ENCODE data around the gene TMEM234. TPM values are rescaled to one million over a fixed set of nuclear protein-coding genes. Genes with fewer than 3 reads are reported as not detected.

Gene TMEM234
- polyA plus RNA-seq, 1 donor, result 11.3 TPM

DNA sequence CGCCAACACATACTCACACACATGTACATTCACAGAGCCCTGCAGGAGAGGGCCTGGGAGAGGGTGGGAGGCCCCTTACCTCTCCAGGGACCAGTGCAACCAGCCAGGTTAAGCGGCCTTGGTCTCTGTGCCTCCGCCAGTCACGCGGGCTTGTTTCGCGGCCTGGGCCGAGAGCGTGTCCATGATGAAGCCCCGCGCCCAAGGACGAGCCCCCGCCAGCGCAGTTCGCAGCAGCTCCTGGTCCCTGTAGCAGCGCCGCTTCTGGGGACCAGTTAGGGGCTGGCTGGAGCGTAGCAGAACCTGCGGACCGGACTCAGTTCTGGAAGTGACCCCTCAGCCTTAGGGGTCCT is 17.6 kb upstream of the TMEM234 start:
- DNase-seq, result no peak

DNA sequence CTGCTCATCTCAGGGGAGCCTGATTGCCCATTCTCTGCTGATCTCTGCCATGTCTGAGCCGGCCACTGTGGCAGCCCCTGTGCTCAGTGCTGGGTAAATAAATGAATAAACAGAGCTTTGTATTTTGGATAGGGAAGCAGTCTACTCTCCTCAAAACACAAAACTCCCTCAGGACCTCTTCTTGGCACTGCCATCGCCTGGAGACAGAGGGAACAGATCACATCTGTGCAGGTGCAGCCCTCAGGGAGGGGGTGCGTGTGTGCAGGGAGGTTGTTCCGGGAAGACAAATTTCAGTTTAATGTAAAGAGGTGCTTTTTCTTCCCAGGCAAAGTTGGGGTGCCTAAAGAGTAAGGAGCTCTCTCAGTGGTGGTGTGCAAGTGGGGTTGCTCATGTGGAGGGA is 17.2 kb upstream of the TMEM234 start:
- no peak for DNase-seq

DNA sequence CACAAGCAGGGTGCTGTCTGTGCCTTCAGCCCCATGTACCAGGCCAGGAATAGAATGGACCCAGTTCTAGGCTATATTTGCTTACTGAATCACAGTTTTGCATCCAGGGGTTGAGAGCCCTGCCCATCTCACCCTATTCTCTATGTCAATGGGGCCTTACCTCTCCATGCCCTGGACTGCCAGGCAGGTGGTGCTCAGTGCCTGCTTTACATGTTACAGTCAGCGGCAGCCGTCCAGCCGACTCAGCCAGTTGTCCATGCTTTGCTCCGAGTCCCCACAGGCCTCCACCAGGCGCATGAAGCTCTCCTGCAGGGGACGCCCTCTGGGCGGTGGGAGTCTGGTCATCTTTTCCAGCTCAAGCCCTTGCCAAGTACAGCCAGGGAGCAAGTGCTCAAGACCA is 12.6 kb upstream of the TMEM234 start:
- no peak for DNase-seq

DNA sequence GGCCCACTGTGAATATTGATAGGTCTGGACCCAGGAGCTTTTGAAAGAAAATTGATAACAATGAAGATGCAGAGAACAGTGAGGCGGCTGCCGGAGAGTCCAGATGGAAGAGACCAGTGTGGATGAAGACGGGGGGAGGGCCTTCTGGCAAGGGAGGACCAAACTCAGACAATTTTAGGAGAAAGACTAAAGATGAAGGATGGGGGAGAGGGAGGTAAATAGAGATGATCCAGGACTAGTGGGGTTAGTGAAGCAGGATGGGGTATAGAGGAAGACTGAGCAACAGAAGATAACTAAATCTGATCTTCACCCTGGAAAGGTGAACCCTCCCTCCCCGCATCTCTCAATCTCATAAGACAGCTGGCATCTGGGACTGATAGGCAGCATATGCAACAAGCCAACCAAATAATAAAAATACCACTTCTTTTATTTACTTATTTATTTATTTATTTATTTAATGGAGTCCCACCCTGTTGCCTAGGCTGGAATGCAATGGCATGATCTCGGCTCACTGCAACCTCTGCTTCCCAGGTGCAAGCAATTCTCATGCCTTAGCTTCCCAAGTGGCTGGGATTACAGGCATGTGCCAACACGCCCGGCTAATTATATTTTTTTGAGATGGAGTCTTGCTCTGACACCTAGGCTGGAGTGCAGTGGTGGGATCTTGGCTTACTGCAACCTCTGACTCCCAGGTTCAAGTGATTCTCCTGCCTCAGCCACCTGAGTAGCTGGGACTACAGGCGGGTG is 10.6 kb upstream of the TMEM234 start:
- DNase-seq, result no peak

DNA sequence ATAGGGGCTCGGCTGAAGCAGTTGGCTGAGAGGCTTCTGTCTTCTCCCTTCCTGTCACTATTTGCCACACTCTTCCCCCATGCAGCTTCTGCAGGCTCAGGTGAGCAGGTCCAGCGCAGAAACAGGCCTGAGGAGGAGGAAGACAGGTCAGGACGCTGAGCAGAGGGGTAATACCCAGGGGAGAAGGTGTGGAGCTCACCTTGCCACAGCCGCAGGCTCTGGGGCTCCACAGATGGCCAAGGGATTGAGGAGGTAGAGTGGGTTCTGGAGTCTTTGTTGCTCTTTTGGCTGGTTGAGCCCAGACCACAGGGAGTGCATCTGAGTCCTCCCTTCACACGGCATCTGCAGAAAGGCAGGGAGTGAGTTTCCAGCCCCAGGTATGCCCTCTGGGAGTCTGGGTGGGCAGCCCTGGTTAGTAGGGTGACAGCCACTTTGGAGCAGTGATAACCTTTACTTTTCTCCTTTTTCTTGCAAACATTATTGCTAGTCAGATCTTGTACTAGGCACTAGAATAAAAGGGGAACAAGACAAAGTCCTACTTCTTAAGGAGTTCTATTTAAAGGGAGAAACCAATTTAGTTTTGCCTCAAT is 9.8 kb upstream of the TMEM234 start:
- no peak for DNase-seq

DNA sequence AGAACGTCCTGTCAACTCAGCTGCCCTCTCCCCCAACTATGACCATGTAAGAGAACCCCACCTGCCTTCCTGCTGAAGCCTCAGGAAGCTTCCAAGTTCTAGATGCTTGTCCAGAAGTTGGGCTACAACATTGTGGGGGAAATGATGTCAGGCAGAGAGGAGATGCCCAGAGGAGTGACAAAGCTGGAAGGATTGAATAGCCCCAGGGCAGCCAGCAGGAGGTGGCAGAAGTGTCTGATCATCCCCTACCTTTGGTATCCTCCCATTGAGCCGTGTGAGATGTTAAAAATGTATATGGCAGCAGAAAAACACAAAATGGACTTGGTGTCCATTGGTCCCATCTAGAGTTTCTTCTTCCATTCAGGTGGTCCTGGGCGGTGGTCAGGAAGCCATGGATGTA is 6.6 kb upstream of the TMEM234 start:
- DNase-seq, result no peak

DNA sequence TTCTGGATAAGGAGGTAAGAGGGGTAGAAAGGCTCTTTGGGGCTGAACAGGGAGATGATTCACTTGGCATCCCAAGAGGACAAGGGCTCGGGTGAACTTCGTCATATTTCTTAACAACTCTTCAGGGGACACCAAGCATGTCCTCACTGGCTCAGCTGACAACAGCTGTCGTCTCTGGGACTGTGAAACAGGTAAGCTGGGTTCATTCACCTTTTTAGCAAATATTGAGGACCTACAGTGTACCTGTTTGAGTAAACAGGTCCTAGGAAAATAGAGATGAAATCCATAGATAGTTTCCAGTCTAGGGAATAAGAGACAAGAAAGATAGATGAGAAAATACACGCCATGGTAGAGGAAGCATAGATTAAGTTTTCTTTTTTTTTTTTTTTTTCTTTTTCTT is 2.1 kb upstream of the TMEM234 start:
- DNase-seq, result no peak

DNA sequence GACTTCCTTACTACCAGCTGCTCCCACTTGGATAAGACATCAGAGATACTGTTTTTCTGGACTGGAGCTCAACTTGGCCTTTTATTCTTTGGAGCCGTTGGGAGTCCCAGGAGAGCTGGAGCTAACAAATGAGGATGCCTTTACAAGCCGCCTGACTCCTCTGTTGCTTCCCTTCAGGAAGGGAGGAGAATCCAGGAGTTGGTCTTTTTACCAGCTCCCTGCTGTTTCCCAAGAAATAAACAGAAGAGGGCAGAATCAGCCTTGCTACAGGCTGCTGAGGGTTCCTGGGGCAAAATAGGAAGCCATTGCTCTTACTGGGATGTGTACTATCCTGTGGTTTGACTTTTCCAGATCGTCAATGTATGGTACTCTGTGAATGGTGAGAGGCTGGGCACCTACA is 1.5 kb upstream of the TMEM234 start:
- no peak for DNase-seq

DNA sequence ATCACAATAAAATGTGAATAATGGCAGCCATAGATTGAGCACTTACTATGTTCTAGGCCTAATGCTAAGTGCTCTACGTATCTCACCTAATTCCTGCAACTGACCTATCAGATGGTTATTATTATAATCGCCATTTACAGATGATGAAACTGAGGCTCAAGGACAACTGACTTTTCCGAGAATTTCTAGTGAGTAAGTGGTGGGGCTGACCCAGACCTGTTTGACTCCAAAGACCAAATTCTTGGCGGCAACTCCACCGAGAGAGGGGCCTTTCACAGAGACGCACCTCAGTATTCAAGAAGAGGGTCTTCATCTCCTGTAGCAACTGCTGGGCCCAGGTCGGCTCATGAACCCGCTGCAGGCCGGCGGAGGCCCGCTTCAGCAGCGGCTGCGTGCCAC is 573 bp downstream of the TMEM234 start:
- DNase-seq, result no peak

DNA sequence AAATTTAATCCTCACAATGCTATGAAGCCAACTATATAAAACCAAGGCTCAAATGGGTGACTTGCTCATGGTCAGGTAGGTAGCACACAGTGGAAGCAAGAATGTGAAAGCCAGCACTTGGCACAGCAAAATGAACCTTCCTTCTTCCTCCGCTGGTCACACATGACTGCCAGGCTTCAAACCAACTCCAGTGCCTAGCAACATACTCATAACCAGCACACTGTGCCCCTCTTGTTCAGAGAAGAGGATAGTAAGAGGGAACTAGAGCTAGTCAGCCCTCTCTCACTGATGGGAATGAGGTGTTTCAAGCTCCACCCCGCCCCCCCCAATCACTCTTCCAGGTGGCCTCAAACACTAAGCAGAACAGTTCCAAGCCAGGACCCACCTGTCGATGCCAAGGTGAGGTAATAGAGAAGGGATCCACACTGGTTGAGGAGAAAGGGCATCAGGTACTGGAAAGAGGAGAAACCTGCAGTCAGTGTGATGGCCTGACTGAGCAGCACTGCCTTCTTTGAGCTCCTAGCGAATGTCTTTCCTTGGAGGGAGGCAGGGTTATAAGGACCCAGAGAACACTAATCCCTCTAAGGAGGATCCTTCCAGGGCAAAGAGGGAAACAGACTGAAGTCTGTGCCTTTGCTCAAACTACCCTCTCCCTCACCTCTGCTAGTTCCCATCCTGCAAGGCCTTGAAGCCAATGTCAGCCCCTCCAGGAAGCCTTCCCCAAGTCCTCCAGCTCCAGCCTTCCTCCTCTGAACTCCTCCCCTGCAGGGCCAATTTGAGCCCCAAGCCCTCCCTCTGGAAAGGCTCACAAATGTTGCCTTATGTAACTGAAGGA is 1.2 kb downstream of the TMEM234 start:
- DNase-seq, result no peak

DNA sequence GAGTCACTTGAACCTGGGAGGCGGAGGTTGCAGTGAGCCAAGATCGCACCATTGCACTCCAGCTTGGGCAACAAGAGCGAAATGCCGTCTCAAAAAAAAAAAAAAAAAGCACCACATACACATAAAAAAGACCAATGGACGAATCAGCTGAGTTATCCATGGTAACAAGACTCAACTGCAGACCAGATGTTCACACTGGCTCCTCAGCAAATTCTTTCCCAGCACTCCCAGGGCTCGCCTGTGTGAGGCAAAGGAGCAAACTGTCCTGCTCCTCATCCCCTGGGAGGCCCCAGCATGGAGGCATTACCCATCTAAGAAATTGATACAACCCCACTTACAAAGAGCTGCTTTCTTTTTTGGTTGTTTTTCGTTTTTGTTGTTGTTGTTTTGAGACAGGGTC is 3.1 kb downstream of the TMEM234 start:
- DNase-seq, result no peak

DNA sequence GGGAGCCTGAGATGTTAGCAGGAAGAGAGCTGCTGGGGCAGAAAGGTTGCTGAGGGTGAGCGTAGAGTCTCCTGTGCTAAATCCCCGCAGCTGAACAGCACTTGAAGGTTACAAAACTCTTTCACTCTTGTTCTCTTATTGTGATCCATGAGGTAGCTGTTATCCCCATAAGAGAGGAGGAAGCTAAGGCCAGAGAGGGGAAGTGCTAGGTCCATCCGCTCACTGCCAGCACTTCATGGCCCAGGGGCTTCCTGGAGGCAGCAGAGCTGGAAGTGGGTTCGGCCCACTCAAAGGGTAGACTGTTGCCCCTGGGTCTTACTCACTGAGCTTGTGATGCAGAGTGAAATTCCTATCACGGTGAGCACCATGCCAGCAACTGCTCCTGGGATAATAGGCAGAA is 5.6 kb downstream of the TMEM234 start:
- DNase-seq, result no peak

DNA sequence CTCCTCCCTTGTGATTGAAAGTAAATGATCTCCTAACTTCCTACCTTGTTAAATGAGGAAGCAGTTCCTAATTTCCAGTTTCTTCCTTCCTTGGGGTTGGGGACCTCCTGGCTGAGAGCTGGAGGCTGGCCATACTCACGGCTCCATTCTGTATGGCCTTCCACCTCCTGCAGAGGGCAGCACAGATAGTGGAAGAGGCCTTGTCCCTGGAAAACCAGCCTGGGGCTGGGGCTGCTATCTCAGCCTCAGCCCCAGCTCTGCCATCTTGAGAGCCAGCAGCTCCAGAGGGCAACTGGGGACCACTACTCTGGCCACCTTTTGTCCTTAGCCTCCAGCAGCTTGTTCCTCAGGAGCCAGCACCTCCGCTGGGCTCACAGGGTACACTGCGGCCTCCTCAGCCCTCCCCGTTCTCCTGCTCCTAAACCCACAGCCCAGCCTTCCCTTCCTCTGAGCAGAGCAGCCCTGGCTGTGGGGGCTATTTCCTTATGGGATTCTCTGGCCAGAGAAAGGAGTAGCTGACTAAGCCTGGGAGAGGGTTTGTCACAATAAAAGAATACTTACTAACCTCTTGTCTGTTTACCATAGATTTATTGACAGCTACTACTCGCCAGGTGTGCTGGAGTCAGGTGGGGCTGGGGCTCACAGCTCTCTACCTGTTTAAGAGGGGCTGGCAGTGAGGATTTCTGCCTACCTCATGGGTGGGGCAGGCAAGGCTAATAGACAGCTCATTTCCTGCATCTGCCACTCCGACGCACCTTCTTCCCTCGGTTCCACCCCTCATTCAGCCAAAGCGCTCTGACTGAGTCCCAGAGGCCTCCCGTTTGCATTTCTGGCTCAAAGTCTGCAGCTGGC is 6.3 kb downstream of the TMEM234 start:
- no peak for DNase-seq

DNA sequence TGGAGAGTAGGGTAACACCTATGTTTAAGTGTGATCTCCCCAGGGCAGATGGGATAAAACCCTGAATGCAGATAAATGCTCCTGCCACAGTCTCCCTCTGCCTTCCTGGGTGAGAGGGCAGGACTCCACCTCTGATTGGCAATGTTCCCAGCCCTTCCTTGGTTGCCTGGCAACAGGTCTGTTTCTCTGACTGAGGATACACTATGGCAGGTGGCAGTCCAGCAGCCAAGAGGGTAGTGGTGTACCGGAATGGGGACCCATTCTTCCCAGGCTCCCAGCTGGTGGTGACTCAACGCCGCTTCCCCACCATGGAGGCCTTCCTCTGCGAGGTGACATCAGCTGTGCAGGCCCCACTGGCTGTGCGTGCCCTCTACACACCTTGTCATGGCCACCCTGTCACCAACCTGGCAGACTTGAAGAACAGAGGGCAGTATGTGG is 13.2 kb downstream of the TMEM234 start, which contains the start of gene DCDC2B:
Gene DCDC2B, plus strand, starts transcription at position 199 of the 438 bp plus-strand sequence. Its CDS starts 5 bp downstream, at position 204.
- no peak for DNase-seq

DNA sequence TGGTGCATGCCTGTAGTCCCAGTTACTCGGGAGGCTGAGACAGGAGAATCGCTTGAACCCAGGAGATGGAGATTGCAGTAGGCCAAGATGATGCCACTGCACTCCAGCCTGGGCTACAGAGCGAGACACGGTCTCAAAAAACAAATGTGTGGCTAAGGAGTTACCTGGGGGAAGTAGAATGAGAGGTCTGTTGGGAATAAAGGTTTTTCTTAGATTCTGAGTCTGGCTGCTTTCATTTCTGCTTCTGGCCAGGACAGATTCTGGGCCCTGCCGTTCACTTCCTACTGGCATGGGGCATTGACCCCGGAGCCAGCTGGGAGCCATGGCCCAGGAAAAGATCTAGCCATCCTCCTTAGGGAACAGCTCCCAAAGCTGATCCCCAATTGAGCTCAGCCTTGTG is 13.7 kb downstream of the TMEM234 start:
- DNase-seq, result no peak

DNA sequence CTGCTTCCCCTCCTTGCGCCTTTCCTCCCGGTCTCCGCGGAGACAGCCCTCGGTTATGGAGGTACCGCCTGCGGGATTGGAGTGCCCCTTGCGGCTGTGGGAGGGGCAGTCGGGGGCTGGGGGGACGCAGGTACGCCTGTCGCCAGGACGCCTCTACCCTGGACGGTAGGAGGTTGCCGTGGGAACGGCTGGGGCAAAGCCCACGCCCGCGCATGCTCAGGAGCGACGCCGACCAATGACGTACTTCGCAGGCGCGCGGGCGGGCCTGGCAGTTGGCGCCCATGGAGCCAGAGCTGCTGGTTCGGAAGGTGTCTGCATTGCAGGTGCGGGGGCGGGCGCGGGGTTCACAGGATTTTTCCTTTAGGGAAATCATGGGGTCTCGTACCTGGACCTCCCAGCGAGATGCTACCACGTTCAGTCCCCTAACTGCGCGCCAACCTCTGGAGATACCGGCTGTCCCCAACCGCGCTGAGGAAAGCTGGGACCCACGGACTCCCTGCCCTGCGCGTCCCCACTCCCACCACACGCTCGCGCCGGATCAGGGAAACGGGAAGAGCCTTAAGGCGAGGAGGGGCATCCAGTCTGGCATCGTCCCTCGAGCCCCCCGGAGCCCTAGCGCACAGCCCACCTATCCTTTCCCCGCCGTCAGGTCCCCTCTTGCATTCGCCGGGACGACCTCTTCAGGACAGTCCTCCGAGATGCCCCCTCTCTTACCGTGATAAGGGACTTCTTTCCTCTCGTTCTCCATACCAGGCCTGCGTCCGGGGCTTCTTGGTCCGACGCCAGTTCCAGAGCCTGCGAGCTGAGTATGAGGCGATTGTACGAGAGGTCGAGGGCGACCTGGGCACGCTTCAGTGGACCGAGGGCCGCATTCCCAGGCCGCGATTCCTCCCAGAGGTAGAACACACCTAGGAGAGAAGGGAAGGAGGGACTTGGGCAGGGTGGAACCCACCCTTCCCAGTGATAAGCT is 16.5 kb downstream of the TMEM234 start, which contains the start of gene IQCC:
Gene IQCC, plus strand, starts transcription at position 271 of the 970 bp plus-strand sequence. Its CDS starts 11 bp downstream, at position 282.
- peak; percentile 88 for DNase-seq

DNA sequence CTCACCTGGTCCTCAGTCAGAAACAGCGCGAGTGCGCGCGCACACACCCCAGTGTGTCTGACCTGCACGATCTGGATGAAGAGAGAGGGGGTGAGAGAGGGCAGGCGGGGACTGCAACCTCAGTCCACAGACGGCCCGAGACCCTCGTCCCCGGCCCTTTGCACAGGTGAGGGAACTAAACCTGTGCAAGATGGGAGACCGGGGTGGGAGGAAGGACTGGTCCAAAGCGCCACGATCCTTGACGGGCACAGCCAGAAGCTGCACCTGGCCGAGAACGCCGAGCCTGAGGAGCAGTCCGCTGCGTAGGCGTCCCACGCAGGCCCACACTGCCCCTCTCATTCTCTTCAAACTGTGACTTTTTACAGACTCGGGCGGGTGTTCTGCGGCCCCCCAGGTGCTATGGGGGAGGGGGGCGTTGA is 17.2 kb downstream of the TMEM234 start:
- DNase-seq, result no peak

DNA sequence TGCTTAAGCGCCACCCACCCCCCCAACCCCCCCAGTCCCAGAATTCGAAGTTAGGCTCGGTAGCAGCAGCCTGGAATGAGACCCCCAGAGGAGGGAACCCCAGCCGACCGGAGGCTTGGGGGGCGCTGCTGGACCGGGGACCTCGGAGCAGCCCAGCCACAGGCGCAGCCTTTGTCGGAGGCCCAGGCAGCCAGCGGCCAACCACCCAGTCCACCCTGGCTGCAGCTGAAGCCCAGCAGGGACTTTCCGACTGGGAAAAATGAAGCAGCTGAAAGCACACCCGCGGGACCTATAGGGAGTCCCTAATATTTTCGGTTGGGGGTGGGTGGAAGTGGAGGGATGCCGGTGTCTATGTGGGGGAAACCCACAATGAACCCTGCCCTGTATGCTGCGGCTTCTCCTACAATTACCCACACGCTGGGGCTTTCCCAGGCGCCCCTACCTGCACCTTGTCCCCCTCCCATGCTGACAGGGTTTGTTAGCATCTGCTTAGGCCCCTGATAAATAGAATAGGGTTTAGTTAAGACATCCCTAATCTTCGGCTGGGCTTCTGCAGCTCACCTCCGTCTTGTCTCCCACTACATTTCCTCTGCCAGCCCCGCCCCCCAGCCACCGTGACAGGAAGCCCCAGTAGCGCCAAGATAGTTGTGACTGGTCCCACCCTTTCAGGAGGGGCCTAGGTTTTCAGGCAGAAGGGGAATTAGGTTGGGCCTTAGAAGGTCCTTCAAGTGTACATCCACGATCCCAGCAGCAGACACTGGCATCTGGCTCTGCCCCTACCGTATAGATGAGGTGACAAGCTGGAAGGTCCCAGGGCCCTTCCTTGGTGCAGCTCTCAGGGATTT is 20.9 kb downstream of the TMEM234 start:
- DNase-seq, result peak; percentile 77

DNA sequence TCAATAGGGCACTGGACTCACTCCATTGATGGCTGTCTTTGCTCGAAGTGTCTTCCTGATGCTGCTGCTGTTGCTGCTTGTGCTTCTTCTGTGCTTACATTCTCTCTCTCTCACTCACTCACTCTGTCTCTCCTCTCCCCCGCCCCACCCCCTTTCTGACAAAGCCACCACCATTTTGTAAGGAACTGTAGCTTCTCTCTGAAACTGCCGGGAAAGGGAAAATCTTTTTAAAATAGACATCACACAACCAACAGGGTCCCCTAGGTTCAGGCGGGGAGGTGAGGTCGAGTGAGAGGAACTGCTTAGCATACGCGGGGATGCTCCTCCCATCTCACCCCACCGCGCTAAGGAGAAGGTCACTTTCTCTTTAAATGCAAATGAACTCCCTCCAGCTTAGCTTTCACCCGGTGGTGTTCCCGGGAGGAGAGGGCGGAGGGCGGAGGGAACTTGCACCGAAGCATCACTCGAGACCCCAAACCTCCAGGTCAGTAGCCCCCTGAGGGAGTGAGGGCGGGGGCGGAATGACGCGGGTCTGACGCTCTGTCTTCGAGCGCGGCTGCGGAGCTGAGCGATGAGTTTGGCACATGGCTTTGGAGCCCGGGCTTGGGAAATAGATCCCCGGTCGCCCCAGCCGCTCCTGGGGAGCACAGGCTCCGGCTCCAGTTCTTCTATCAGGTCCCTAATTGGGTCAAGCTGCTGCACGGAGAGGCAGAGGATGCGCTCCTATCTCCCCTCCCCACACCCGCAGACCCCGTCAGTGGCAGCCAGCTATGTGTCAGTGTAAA is 21.7 kb downstream of the TMEM234 start, which contains the start of gene CCDC28B:
Gene CCDC28B, plus strand, starts transcription at position 370 of the 785 bp plus-strand sequence. CDS start 1,341 bp downstream, outside the sequence.
- peak; percentile 87 for DNase-seq
